IPS-20b (cell line): ENCODE measurements around the gene TNRC6C.
A peak's percentile ranks its signal among the peaks of the same experiment; 100 is the strongest.
"Not testable (repeated sequence)": the region's sequence is repeated elsewhere in the genome, so short reads cannot be mapped to it uniquely, and the experiment has no call there.

Experiments used
- H3K27ac ChIP-seq: one replicate; pipeline ENCODE4 v1.5.1; 2013; ENCODE audit warnings: low read length
- H3K27me3 ChIP-seq: 2 replicates; pipeline ENCODE4 v1.6.1; 2013; ENCODE audit warnings: mild to moderate bottlenecking, low read length, inconsistent platforms; ENCODE audit not compliant: insufficient read depth
- H3K36me3 ChIP-seq: 2 replicates; pipeline ENCODE4 v1.6.1; 2013; ENCODE audit warnings: low read depth, mild to moderate bottlenecking, inconsistent platforms, low read length, moderate library complexity; ENCODE audit not compliant: insufficient read depth
- H3K4me1 ChIP-seq: 2 replicates; pipeline ENCODE4 v1.6.1; 2013; ENCODE audit warnings: mild to moderate bottlenecking, control low read depth, inconsistent platforms, low read length, moderate library complexity; ENCODE audit not compliant: insufficient read depth
- H3K4me3 ChIP-seq: 2 replicates; pipeline ENCODE4 v1.5.1; 2013; ENCODE audit warnings: mild to moderate bottlenecking, low read length, inconsistent platforms
- H3K9ac ChIP-seq: 2 replicates; pipeline ENCODE4 v1.6.1; 2013; ENCODE audit warnings: low read depth, mild to moderate bottlenecking, inconsistent platforms, low read length, moderate library complexity
- H3K9me3 ChIP-seq: 2 replicates; pipeline ENCODE4 v1.6.1; 2013; ENCODE audit warnings: mild to moderate bottlenecking, low read depth, low read length, inconsistent platforms; ENCODE audit not compliant: insufficient read depth

Gene TNRC6C

GRCh38 chr17:77958716-77959125, 218 bp downstream of the TNRC6C start:
- Histone ChIP-seq H3K27ac (no peak overlapping the region), H3K4me1 (peaks cover 20% of the 10 kb centered on the region; the same call in 1 of the 2 replicates), H3K9ac (no peak overlapping the region), H3K9me3 (no peaks in the 10 kb centered on the region), H3K4me3 (no peak overlapping the region; the same call in 1 of the 2 replicates), H3K36me3 (no peaks in the 10 kb centered on the region), H3K27me3 (peaks cover 54% of the 10 kb centered on the region)

GRCh38 chr17:77959126-77959925, 823 bp downstream of the TNRC6C start:
- Histone ChIP-seq H3K9me3 (no peaks in the 10 kb centered on the region), H3K4me1 (peaks cover 20% of the 10 kb centered on the region; the same call in 1 of the 2 replicates), H3K36me3 (no peaks in the 10 kb centered on the region), H3K27ac (no peak overlapping the region), H3K9ac (peak overlapping the region; percentile 82; the same call in 1 of the 2 replicates), H3K27me3 (peaks cover 52% of the 10 kb centered on the region), H3K4me3 (peak overlapping the region; percentile 89)

GRCh38 chr17:77959926-77960521, 1.5 kb downstream of the TNRC6C start:
- Histone ChIP-seq H3K4me1 (peaks cover 23% of the 10 kb centered on the region; the same call in 1 of the 2 replicates), H3K4me3 (peak overlapping the region; percentile 89), H3K36me3 (no peaks in the 10 kb centered on the region), H3K27me3 (peaks cover 45% of the 10 kb centered on the region), H3K27ac (no peak overlapping the region), H3K9me3 (no peaks in the 10 kb centered on the region), H3K9ac (peak overlapping the region; percentile 82; the same call in 1 of the 2 replicates)

DNA sequence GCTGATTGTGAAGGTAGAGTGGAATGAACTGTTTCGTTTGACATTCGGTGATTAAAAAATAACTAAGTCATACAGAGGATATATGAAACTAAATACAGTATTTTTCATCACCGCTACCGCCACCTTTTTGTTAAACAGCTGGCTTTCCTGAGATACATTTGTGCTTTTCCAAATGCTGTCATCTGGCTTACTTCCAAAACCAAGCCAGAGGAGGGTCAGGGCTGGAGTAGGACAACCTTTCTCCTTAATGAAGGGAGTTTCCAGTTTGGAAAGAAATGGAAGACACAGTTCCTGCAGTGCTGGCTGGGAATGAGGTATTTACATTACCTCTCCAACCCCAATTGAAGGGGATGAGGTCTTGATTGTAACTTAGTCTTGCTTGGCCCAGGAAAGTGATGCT, 3.2 kb downstream of the TNRC6C start:
- Histone ChIP-seq H3K9me3 (no peaks in the 10 kb centered on the region), H3K36me3 (no peaks in the 10 kb centered on the region), H3K27me3 (peaks cover 28% of the 10 kb centered on the region), H3K27ac (no peak overlapping the region), H3K4me1 (peaks cover 27% of the 10 kb centered on the region; the same call in 1 of the 2 replicates), H3K4me3 (no peak overlapping the region), H3K9ac (no peak overlapping the region)

DNA sequence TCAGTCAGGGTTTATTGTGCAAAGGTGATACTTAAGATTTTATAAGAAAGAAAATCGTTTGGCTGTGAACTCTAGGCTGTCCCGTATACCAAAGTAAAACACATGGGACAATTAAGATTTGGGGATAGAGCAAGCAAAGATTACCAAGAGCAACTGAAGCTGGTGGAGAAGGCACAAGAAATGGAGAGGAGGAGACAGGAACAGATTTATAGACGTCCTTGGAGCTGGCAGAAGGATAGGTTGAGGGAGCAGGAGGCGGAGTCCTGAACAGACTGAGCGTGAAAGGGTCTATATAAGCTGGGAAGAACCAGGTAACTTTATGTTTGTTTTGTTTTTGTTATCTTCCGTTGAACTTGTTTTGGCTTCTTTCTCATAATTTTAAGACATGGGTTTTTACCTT, 3.8 kb downstream of the TNRC6C start:
- Histone ChIP-seq H3K4me1 (peaks cover 24% of the 10 kb centered on the region; the same call in 1 of the 2 replicates), H3K36me3 (no peaks in the 10 kb centered on the region), H3K27ac (no peak overlapping the region), H3K9me3 (no peaks in the 10 kb centered on the region), H3K4me3 (no peak overlapping the region), H3K27me3 (peaks cover 22% of the 10 kb centered on the region), H3K9ac (no peak overlapping the region)

- Histone ChIP-seq H3K4me3 (no peak overlapping the region), H3K4me1 (peaks cover 24% of the 10 kb centered on the region; the same call in 1 of the 2 replicates)
Measured at GRCh38 chr17:77963441-77963840, 4.9 kb downstream of the TNRC6C start.

GRCh38 chr17:77965352-77965751, 6.8 kb downstream of the TNRC6C start:
- Histone ChIP-seq H3K27ac (no peak overlapping the region), H3K9ac (no peak overlapping the region), H3K36me3 (no peaks in the 10 kb centered on the region), H3K4me3 (no peak overlapping the region), H3K4me1 (peaks cover 26% of the 10 kb centered on the region; the same call in 1 of the 2 replicates), H3K9me3 (no peaks in the 10 kb centered on the region), H3K27me3 (peaks cover 5% of the 10 kb centered on the region)

More at GRCh38 chr17:77963441-77963840, 4.9 kb downstream of the TNRC6C start:
- H3K27ac ChIP-seq: no peak overlapping the region
- no peak overlapping the region for H3K9ac ChIP-seq
- H3K9me3 ChIP-seq: no peaks in the 10 kb centered on the region
- H3K36me3 ChIP-seq: no peaks in the 10 kb centered on the region
- H3K27me3 ChIP-seq: peaks cover 15% of the 10 kb centered on the region

DNA sequence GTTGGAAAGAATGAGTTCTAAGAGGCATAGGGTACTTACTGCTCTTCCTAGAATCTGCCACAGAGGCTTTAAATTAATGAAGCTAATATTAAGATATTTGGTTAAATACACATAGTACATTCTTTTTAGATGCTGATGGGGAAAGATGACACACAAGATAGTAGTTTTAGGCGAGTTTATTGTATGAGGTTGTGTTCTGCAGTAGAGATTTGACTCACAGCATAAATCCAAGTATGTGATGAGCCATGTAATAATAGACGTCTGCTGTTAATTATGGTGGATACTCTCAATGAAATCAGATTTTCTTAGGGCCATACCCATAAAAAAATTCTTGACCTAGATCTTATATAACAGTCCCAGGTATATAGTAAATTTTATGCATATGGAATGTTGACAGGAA, 8.0 kb downstream of the TNRC6C start:
- Histone ChIP-seq H3K27ac (no peak overlapping the region), H3K36me3 (no peaks in the 10 kb centered on the region), H3K9ac (no peak overlapping the region), H3K4me1 (peaks cover 20% of the 10 kb centered on the region; the same call in 1 of the 2 replicates), H3K4me3 (no peak overlapping the region), H3K9me3 (no peaks in the 10 kb centered on the region), H3K27me3 (no peaks in the 10 kb centered on the region)

GRCh38 chr17:77968788-77969187, 10.3 kb downstream of the TNRC6C start:
- H3K4me3 ChIP-seq: no peak overlapping the region
- H3K36me3 ChIP-seq: no peaks in the 10 kb centered on the region
- H3K9me3 ChIP-seq: no peaks in the 10 kb centered on the region
- H3K27ac ChIP-seq: no peak overlapping the region
- peaks cover 13% of the 10 kb centered on the region; the same call in 1 of the 2 replicates for H3K4me1 ChIP-seq
- H3K9ac ChIP-seq: no peak overlapping the region
- H3K27me3 ChIP-seq: no peaks in the 10 kb centered on the region

DNA sequence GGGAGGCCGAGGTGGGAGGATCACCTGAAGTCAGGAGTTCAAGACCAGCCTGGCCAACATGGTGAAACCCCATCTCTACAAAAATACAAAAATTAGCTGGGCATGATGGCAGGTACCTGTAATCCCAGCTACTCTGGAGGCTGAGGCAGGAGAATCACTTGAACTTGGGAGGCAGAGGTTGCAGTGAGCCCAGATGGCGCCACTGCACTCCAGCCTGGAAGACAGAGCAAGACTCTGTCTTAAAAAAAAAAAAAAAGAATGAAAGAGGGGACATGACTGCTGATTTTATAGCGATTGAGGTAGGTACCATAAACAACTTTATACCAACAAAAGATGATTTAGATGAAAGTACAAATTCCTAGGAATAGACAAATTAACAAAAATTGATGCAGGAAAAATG, 13.8 kb downstream of the TNRC6C start:
- not testable (repeated sequence) for H3K9me3 ChIP-seq, H3K36me3 ChIP-seq, H3K9ac ChIP-seq, H3K4me1 ChIP-seq, H3K27me3 ChIP-seq, H3K27ac ChIP-seq, H3K4me3 ChIP-seq

- Histone ChIP-seq H3K4me3 (no peak overlapping the region), H3K9me3 (no peaks in the 10 kb centered on the region), H3K27ac (no peak overlapping the region), H3K4me1 (peaks cover 10% of the 10 kb centered on the region; the same call in 1 of the 2 replicates), H3K36me3 (no peaks in the 10 kb centered on the region), H3K9ac (no peak overlapping the region), H3K27me3 (no peaks in the 10 kb centered on the region)
Measured at GRCh38 chr17:77973953-77974352, 15.4 kb downstream of the TNRC6C start.

DNA sequence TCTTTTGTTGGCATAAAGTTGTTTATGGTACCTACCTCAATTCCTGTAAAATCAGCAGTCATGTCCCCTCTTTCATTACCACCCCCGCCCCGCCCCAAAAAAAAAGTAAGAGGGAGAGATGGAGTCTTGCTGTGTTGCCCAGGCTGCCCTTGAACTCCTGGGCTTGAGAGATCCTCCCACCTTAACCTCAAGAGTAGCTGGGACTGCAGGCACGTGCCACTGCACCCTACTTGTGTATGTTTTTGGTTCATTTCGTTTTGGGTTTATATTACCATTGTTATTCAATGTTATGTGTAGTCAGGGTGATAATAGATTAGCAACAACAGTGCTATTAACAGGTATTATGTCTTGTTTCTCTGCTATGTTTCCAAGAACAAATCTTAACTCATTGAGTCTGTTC, 15.9 kb downstream of the TNRC6C start:
- peaks cover 10% of the 10 kb centered on the region; the same call in 1 of the 2 replicates for H3K4me1 ChIP-seq
- no peak overlapping the region for H3K9ac ChIP-seq
- no peaks in the 10 kb centered on the region for H3K9me3 ChIP-seq
- H3K4me3 ChIP-seq: no peak overlapping the region
- H3K27ac ChIP-seq: no peak overlapping the region
- no peaks in the 10 kb centered on the region for H3K36me3 ChIP-seq
- H3K27me3 ChIP-seq: no peaks in the 10 kb centered on the region
